ENCODE measurements around the gene CAGE1. TPM values are rescaled to one million over a fixed set of nuclear protein-coding genes. Genes with fewer than 3 reads are reported as not detected.
A peak's percentile ranks its signal among the peaks of the same experiment; 100 is the strongest.
"Not testable (repeated sequence)": the region's sequence is repeated elsewhere in the genome, so short reads cannot be mapped to it uniquely, and the experiment has no call there.

Gene CAGE1
- total and polyA plus RNA-seq, 9 donors: not detected

- H3K4me3 ChIP-seq: no peak overlapping the region
- H3K4me1 ChIP-seq (ENCODE audit: insufficient read depth): peaks cover 2% of the 10 kb centered on the region
- no peak for TF ChIP-seq EP300 (IDR thresholded peaks at IDR 0.05)
- H3K36me3 ChIP-seq: no peaks in the 10 kb centered on the region
- H3K9me3 ChIP-seq: no peaks in the 10 kb centered on the region
- WGBS, 3 donors: 93 to 95% (median 95%) methylated on average over 29 to 41 of the region's 41 CpGs
- no peak overlapping the region for H3K27ac ChIP-seq
- no peaks in the 10 kb centered on the region for H3K27me3 ChIP-seq
- no peak for DNase-seq
- intact Hi-C loops (cut with DNase I): loop anchor here in 1 of 4 donors (10.0 kb wide), 1 partner anchor 1118 kb away; the partner anchor contains the start of gene SLC35B3
Measured at GRCh38 chr6:7316658-7317533, 72.6 kb downstream of the CAGE1 start.

- 76 to 81% (median 80%) methylated on average over 6 of the region's 6 CpGs for WGBS, 3 donors
- Histone ChIP-seq H3K27me3 (no peaks in the 10 kb centered on the region), H3K36me3 (no peaks in the 10 kb centered on the region), H3K27ac (no peak overlapping the region), H3K9me3 (no peaks in the 10 kb centered on the region), H3K4me1 (ENCODE audit: insufficient read depth) (peaks cover 3% of the 10 kb centered on the region), H3K4me3 (no peak overlapping the region)
- no peak for DNase-seq
- TF ChIP-seq CTCF (IDR thresholded peaks at IDR 0.05): no peak
- TF ChIP-seq EP300 (IDR thresholded peaks at IDR 0.05): no peak
- TF ChIP-seq POLR2A (IDR thresholded peaks at IDR 0.05): no peak
- intact Hi-C loops (cut with DNase I): loop anchor here in 1 of 4 donors (10.0 kb wide), 1 partner anchor 1119 kb away; the partner anchor contains the start of gene SLC35B3
Measured at GRCh38 chr6:7315948-7316365, 73.6 kb downstream of the CAGE1 start.

GRCh38 chr6:7315087-7315947, 74.2 kb downstream of the CAGE1 start:
- intact Hi-C loops (cut with DNase I): loop anchor here in 1 of 4 donors (10.0 kb wide), 1 partner anchor 1119 kb away; the partner anchor contains the start of gene SLC35B3
- H3K27me3 ChIP-seq; H3K9me3 ChIP-seq; H3K36me3 ChIP-seq; H3K4me1 ChIP-seq (ENCODE audit: insufficient read depth); H3K4me3 ChIP-seq; H3K27ac ChIP-seq: not testable (repeated sequence)
- peak in 1 of 5 donors; percentile 25 for DNase-seq
- 88 to 92% (median 92%) methylated on average over 26 to 34 of the region's 34 CpGs for WGBS, 3 donors

- H3K36me3 ChIP-seq: no peaks in the 10 kb centered on the region
- no peaks in the 10 kb centered on the region for H3K9me3 ChIP-seq
- no peak for TF ChIP-seq EP300 (IDR thresholded peaks at IDR 0.05)
- TF ChIP-seq POLR2A (IDR thresholded peaks at IDR 0.05): no peak
- TF ChIP-seq CTCF (IDR thresholded peaks at IDR 0.05): no peak
- H3K27ac ChIP-seq: no peak overlapping the region
- H3K27me3 ChIP-seq: no peaks in the 10 kb centered on the region
- intact Hi-C loops (cut with DNase I): loop anchor here in 1 of 4 donors (5.0 to 10.0 kb wide), 2 partner anchors 78 to 1120 kb away; partner anchors contain the start of gene SLC35B3
- peaks cover 7% of the 10 kb centered on the region for H3K4me1 ChIP-seq (ENCODE audit: insufficient read depth)
- WGBS, 3 donors: 87 to 96% (median 96%) methylated on average over 7 of the region's 7 CpGs
- no peak for DNase-seq
- H3K4me3 ChIP-seq: no peak overlapping the region
Measured at GRCh38 chr6:7314414-7314813, 75.1 kb downstream of the CAGE1 start.

GRCh38 chr6:7313505-7314165, 75.9 kb downstream of the CAGE1 start:
- H3K4me3 ChIP-seq: peak overlapping the region; percentile 65
- H3K27me3 ChIP-seq: no peaks in the 10 kb centered on the region
- H3K9me3 ChIP-seq: no peaks in the 10 kb centered on the region
- peak in 3 of 5 donors; percentile 11 to 50 (median 46) for DNase-seq
- intact Hi-C loops (cut with DNase I): loop anchor here in 1 of 4 donors (5.0 to 10.0 kb wide), 2 partner anchors 79 to 1121 kb away; partner anchors contain the start of gene SLC35B3
- 78 to 85% (median 81%) methylated on average over 15 of the region's 15 CpGs for WGBS, 3 donors
- no peaks in the 10 kb centered on the region for H3K36me3 ChIP-seq
- H3K27ac ChIP-seq: peak overlapping the region in 1 of 2 donors; percentile 95
- peaks cover 7% of the 10 kb centered on the region for H3K4me1 ChIP-seq (ENCODE audit: insufficient read depth)
- TF ChIP-seq POLR2A (IDR thresholded peaks at IDR 0.05) (no peak), CTCF (IDR thresholded peaks at IDR 0.05) (no peak), EP300 (IDR thresholded peaks at IDR 0.05) (no peak)

Measured in ovary (tissue), 9 donors.